Measurements from ENCODE around the gene VAPA. TPM values are rescaled to one million over a fixed set of nuclear protein-coding genes. Genes with fewer than 3 reads are reported as not detected.

VAPA gene
- total and polyA plus RNA-seq, 9 of the 15 experiments (the other 6 are each of a cell fraction or from before 2014, with no cell fraction given): 219 to 902 (median 526) TPM

GRCh38 chr18:9949861-9950260 is 36.0 kb downstream of the VAPA start:
- H3K4me3 ChIP-seq: no peak overlapping the region
- H3K9me1 ChIP-seq (ENCODE audit: control insufficient read depth, insufficient read depth, low read length): no peaks in the 10 kb centered on the region
- H3K9me3 ChIP-seq (replicated peaks; ENCODE audit: control insufficient read depth, insufficient read depth, low read depth, low read length): no peaks in the 10 kb centered on the region
- ChIA-PET POLR2A (interaction anchor here (0.6 to 2.0 kb wide), 14 partner anchors 9 to 374 kb away, joined by 3 to 8 read pairs (median 4); no protein-coding TSS in a partner anchor), CTCF (ENCODE audit: low intra/inter-chr PET ratio) (interaction anchor here (0.6 kb wide), 1 partner anchor 11 kb away, joined by 3 read pairs; no protein-coding TSS in a partner anchor)
- WGBS (ENCODE audit: insufficient coverage, low coverage, missing lambda C conversion rate): 74% methylated on average over 5 of the region's 5 CpGs
- BruUV-seq (replicated peaks): no TSS peak
- peaks cover 93% of the 10 kb centered on the region for H3K79me2 ChIP-seq (ENCODE audit: control insufficient read depth, insufficient read depth, low read length)
- intact Hi-C loops (cut with micrococcal nuclease): loop anchor here (5.0 to 10.0 kb wide), 5 partner anchors 98 to 375 kb away; no protein-coding TSS in a partner anchor
- H3K27ac ChIP-seq (ENCODE audit: extremely low read depth, low read depth, low read length): peak overlapping the region; percentile 81; the same call in 1 of the 3 replicates
- H3K4me1 ChIP-seq (replicated peaks in 1 of 2; ENCODE audit: control insufficient read depth in 2 of 2, insufficient read depth in 2 of 2, low read length in 2 of 2): peaks cover 22 to 55% of the 10 kb centered on the region in 2 experiments; a peak in 4 of 5 replicates
- H3K36me3 ChIP-seq (ENCODE audit: control insufficient read depth, insufficient read depth, low read length): peaks cover 94% of the 10 kb centered on the region
- H3K27me3 ChIP-seq (ENCODE audit: control insufficient read depth in 2 of 2, insufficient read depth in 2 of 2, low read length in 2 of 2): no peaks in the 10 kb centered on the region
- ATAC-seq: no peak
- no peak overlapping the region for H2AFZ ChIP-seq (ENCODE audit: low read depth, low read length)
- H4K20me1 ChIP-seq (replicated peaks; ENCODE audit: control insufficient read depth, insufficient read depth, low read length): no peaks in the 10 kb centered on the region
- no peak for DNase-seq (ENCODE audit: extremely low read depth in 1 of 4, low spot score in 3 of 4)
- no peak overlapping the region; the same call in 1 of the 2 replicates for H3K4me2 ChIP-seq (ENCODE audit: insufficient read depth, low read length)
- FAIRE-seq: no peak
- in situ Hi-C loops (cut with MboI): no loop called here
- H3K9ac ChIP-seq (ENCODE audit: insufficient read depth in 1 of 2, low read depth in 2 of 2, low read length in 2 of 2): no peak overlapping the region
- TF ChIP-seq, protein P1, sequence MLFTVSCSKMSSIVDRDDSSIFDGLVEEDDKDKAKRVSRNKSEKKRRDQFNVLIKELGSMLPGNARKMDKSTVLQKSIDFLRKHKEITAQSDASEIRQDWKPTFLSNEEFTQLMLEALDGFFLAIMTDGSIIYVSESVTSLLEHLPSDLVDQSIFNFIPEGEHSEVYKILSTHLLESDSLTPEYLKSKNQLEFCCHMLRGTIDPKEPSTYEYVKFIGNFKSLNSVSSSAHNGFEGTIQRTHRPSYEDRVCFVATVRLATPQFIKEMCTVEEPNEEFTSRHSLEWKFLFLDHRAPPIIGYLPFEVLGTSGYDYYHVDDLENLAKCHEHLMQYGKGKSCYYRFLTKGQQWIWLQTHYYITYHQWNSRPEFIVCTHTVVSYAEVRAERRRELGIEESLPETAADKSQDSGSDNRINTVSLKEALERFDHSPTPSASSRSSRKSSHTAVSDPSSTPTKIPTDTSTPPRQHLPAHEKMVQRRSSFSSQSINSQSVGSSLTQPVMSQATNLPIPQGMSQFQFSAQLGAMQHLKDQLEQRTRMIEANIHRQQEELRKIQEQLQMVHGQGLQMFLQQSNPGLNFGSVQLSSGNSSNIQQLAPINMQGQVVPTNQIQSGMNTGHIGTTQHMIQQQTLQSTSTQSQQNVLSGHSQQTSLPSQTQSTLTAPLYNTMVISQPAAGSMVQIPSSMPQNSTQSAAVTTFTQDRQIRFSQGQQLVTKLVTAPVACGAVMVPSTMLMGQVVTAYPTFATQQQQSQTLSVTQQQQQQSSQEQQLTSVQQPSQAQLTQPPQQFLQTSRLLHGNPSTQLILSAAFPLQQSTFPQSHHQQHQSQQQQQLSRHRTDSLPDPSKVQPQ (CRISPR knock-in tag; IDR thresholded peaks at IDR 0.05; ENCODE audit: borderline replicate concordance): no peak
- TF ChIP-seq EWSR1 (IDR thresholded peaks at IDR 0.05; ENCODE audit: borderline replicate concordance, low read depth, partially characterized antibody): no peak
- TF ChIP-seq ZNF507 (tag; conservative IDR thresholded peaks at IDR 0.05): no peak
- TF ChIP-seq ATF7 (IDR thresholded peaks at IDR 0.05): peak; percentile 56; the same call in 1 of the 2 replicates
- no peak for TF ChIP-seq CEBPG (CRISPR knock-in tag; IDR thresholded peaks at IDR 0.05)
- TF ChIP-seq CEBPG (tag; conservative IDR thresholded peaks at IDR 0.05 in 1 of 2, IDR thresholded peaks at IDR 0.05 in 1 of 2): peak in 1 of 2 experiments; percentile 42; a peak in 1 of 4 replicates
- 0 out of 4 replicates have a peak, but pooled peaks of 1 of the 2 experiments have one; percentile 7 for TF ChIP-seq HDAC1 (IDR thresholded peaks at IDR 0.05)
- no peak for TF ChIP-seq CGGBP1 (CRISPR knock-in tag; IDR thresholded peaks at IDR 0.05)
- TF ChIP-seq ZNF347 (CRISPR knock-in tag; IDR thresholded peaks at IDR 0.05; ENCODE audit: low read depth): no peak
- TF ChIP-seq, protein P2, sequence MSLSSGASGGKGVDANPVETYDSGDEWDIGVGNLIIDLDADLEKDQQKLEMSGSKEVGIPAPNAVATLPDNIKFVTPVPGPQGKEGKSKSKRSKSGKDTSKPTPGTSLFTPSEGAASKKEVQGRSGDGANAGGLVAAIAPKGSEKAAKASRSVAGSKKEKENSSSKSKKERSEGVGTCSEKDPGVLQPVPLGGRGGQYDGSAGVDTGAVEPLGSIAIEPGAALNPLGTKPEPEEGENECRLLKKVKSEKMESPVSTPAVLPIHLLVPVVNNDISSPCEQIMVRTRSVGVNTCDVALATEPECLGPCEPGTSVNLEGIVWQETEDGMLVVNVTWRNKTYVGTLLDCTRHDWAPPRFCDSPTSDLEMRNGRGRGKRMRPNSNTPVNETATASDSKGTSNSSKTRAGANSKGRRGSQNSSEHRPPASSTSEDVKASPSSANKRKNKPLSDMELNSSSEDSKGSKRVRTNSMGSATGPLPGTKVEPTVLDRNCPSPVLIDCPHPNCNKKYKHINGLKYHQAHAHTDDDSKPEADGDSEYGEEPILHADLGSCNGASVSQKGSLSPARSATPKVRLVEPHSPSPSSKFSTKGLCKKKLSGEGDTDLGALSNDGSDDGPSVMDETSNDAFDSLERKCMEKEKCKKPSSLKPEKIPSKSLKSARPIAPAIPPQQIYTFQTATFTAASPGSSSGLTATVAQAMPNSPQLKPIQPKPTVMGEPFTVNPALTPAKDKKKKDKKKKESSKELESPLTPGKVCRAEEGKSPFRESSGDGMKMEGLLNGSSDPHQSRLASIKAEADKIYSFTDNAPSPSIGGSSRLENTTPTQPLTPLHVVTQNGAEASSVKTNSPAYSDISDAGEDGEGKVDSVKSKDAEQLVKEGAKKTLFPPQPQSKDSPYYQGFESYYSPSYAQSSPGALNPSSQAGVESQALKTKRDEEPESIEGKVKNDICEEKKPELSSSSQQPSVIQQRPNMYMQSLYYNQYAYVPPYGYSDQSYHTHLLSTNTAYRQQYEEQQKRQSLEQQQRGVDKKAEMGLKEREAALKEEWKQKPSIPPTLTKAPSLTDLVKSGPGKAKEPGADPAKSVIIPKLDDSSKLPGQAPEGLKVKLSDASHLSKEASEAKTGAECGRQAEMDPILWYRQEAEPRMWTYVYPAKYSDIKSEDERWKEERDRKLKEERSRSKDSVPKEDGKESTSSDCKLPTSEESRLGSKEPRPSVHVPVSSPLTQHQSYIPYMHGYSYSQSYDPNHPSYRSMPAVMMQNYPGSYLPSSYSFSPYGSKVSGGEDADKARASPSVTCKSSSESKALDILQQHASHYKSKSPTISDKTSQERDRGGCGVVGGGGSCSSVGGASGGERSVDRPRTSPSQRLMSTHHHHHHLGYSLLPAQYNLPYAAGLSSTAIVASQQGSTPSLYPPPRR (CRISPR knock-in tag; IDR thresholded peaks at IDR 0.05; ENCODE audit: borderline replicate concordance): no peak
- no peak for TF ChIP-seq SMARCC2 (IDR thresholded peaks at IDR 0.05; ENCODE audit: low read depth)
- TF ChIP-seq DPF2 (IDR thresholded peaks at IDR 0.05): peak; percentile 6; the same call in 1 of the 2 replicates
- TF ChIP-seq ELF1 (tag; IDR thresholded peaks at IDR 0.05): no peak
- TF ChIP-seq ATF1 (CRISPR knock-in tag; IDR thresholded peaks at IDR 0.05): no peak
- peak; percentile 56 for TF ChIP-seq ATF1 (tag; IDR thresholded peaks at IDR 0.05)
- peak; percentile 72 for TF ChIP-seq CEBPB (tag; IDR thresholded peaks at IDR 0.05)
